Coronary artery (tissue), 2 donors: ENCODE results near the gene MARK1.

ENCODE experiments used
- DNase-seq: peaks from one replicate; pipeline ENCODE4 v3.0.0-alpha.2; 2017; ENCODE audit warnings: low spot score
- H3K27ac ChIP-seq, 2 donors: fragments of 200-600 bp; sonication (generic); one replicate each; pipeline ENCODE4 v1.5.1; 2016 to 2019
- H3K4me3 ChIP-seq: fragments of 200-600 bp; sonication (generic); 2 replicates; pipeline ENCODE4 v1.5.1; 2016; ENCODE audit warnings: mild to moderate bottlenecking, moderate library complexity
- CTCF ChIP-seq: fragments of 200-600 bp; sonication (generic); IDR thresholded peaks from one replicate; pipeline ENCODE4 v1.5.1; 2019; ENCODE audit warnings: antibody characterized with exemption

Gene MARK1

GRCh38 chr1:220497220-220497947 is 30.6 kb upstream of the MARK1 start:
- Histone ChIP-seq H3K4me3 (no peak overlapping the region), H3K27ac (no peak overlapping the region)
- DNase-seq = no peak
- no peak for TF ChIP-seq CTCF

DNA sequence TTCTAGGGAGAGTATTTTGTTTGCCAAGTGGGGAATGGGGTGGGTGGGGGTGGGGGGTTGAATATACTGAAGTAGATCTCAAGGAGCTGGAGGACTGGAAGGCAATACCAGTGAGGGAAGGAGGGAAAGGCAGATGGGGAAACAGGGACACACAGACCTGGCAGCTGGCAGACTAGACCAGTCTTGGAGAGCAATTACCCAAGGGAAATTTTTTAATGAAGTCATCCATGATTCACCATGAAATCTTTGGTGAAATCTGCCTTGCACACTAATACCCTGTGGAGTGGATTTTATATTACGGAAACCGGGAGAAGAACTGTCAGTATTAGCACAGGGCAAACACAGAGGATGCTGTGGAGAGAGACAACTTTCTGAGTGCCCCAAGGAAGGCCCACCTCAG is 29.7 kb upstream of the MARK1 start:
- H3K27ac ChIP-seq = no peak overlapping the region
- no peak for TF ChIP-seq CTCF
- DNase-seq = no peak

GRCh38 chr1:220500372-220500771 is 27.6 kb upstream of the MARK1 start:
- TF ChIP-seq CTCF = no peak
- no peak for DNase-seq
- no peak overlapping the region for H3K4me3 ChIP-seq
- H3K27ac ChIP-seq = no peak overlapping the region

More for the DNA sequence above, 29.7 kb upstream of the MARK1 start:
- H3K4me3 ChIP-seq = no peak overlapping the region

DNA sequence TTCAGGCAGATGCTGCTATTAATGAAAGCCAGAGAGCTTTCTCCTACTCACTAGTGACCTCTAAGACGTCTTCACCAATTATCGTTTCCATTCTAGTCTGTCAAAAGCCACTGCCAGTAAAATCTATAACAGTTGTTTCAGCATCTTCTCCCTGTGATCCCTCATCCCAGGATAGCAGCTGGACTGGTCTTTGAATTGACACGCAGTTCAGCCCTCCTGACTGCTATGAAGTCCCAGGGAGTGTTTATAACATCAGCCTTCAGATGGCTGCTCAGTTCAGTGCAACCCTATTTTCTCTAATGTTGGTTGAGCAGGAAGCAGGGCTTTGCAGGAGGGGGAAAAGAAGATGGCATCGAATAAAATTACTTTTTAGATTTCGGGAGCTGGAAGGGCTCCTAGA is 23.6 kb upstream of the MARK1 start:
- TF ChIP-seq CTCF = no peak
- DNase-seq = no peak
- H3K4me3 ChIP-seq = no peak overlapping the region
- H3K27ac ChIP-seq = no peak overlapping the region

- Histone ChIP-seq H3K27ac (no peak overlapping the region), H3K4me3 (no peak overlapping the region)
- no peak for DNase-seq
- TF ChIP-seq CTCF = no peak
These were observed 20.9 kb upstream of the MARK1 start for GRCh38 chr1:220507085-220507484.

DNA sequence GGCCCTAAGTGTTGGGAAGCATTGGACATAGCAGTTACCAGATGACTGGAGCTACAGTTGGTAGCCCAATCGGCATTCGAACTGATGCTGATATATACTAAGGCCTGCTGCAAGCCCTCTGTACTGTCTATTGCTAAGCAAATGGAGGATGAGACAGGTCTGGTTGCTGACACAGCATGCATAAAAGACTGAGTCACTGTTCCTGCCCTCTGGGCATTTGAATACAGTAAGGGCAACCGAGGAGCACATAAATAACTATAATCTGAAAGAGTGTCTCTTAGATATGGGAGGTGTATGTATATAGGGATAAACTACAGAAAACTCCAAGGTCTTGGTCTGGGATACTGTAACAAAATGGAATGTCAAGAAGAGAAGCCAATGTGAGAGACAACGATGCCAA is 16.8 kb upstream of the MARK1 start:
- Histone ChIP-seq H3K27ac (no peak overlapping the region), H3K4me3 (no peak overlapping the region)
- no peak for TF ChIP-seq CTCF
- DNase-seq = no peak

DNA sequence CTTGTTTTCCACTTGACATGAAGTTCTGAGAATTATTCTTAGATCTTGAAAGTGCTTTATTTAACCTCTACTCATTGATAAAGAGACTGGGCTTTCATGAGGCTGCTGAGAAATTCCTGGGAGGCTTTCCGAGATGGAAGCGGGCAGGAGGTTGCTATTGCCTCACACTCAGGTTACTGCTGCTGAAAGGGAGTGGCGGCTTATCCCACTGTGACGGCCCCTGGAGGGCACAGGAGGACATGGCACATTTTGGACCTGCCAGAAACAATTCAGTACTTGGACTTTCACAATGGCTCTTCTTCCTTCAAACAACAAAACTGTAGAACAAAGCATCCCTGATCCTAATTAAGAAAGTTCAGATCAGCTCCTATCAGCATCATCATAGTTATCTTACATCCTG is 16.2 kb upstream of the MARK1 start:
- Histone ChIP-seq H3K27ac (no peak overlapping the region), H3K4me3 (no peak overlapping the region)
- no peak for DNase-seq
- TF ChIP-seq CTCF = no peak
